B cell (primary cell): ENCODE measurements around the gene QRFPR. TPM values are rescaled to one million over a fixed set of nuclear protein-coding genes. Genes with fewer than 3 reads are reported as not detected.

ENCODE experiments used
- ATAC-seq: fragments of 200-7000 bp; cut with Tn5 transposase; one replicate; pipeline ENCODE4 v1.10.0; 2021; ENCODE audit warnings: low read depth, mild to moderate bottlenecking, moderate number of reproducible peaks, moderate library complexity
- CTCF ChIA-PET: fragments of 350-600 bp; sonication (Branson Sonifier 250); formaldehyde crosslinking; loops from one replicate; lab custom pipeline; 2021; ENCODE audit warnings: antibody characterized with exemption, inconsistent platforms; lab: Charles Lee
- POLR2A ChIA-PET: fragments of 350-600 bp; sonication (Branson Sonifier 250); formaldehyde crosslinking; loops from one replicate; lab custom pipeline; 2021; ENCODE audit warnings: antibody characterized with exemption; lab: Charles Lee
- DNase-seq: peaks from one replicate; pipeline ENCODE4 v3.0.0; 2013
- H2AFZ ChIP-seq: 2 replicates; pipeline ENCODE4 v1.6.1; 2012; ENCODE audit warnings: mild to moderate bottlenecking, low read depth, low read length; ENCODE audit not compliant: insufficient read depth, poor library complexity, severe bottlenecking
- H3K27ac ChIP-seq, 2 donors: 1 replicate in 1 of 2; 2 replicates in 1 of 2; pipeline ENCODE4 v1.5.1; 2012 to 2013; ENCODE audit warnings: low read length in 2 of 2, mild to moderate bottlenecking in 2 of 2, moderate library complexity in 1 of 2
- H3K27me3 ChIP-seq, 4 experiments: fragments of 200-600 bp in 1 of 4; sonication (generic) in 1 of 4; replicated peaks in 1 of 4; 1 replicate in 2 of 4; 2 replicates in 2 of 4; pipeline versions ENCODE4 v1.6.1 to v1.7.0; 2013 to 2016; ENCODE audit warnings: low read length in 3 of 4, mild to moderate bottlenecking in 2 of 4, mixed read lengths in 1 of 4, moderate library complexity in 1 of 4; ENCODE audit not compliant: insufficient read depth in 4 of 4, control insufficient read depth in 3 of 4; ENCODE audit errors: control extremely low read depth in 1 of 4
- H3K36me3 ChIP-seq, 2 experiments: replicated peaks in 1 of 2; 1 replicate in 1 of 2; 2 replicates in 1 of 2; pipeline versions ENCODE4 v1.6.1 to v1.7.1; 2013; ENCODE audit warnings: low read length in 1 of 2; ENCODE audit not compliant: insufficient read depth in 2 of 2, control insufficient read depth in 1 of 2; ENCODE audit errors: control extremely low read depth in 1 of 2, extremely low read depth in 1 of 2
- H3K4me1 ChIP-seq, 2 donors: fragments of 200-600 bp in 1 of 2; sonication (generic) in 1 of 2; 1 replicate in 1 of 2; 2 replicates in 1 of 2; pipeline versions ENCODE4 v1.5.1 to v1.6.1; 2013 to 2017; ENCODE audit warnings: low read length in 2 of 2; ENCODE audit not compliant: control insufficient read depth in 2 of 2, insufficient read depth in 2 of 2
- H3K4me2 ChIP-seq: replicated peaks from 2 replicates; pipeline ENCODE3; 2012; ENCODE audit warnings: mild to moderate bottlenecking, low read depth, low read length; ENCODE audit not compliant: poor library complexity, severe bottlenecking
- H3K4me3 ChIP-seq, 5 experiments: fragments of 200-600 bp in 1 of 5; sonication (generic) in 1 of 5; 1 replicate in 3 of 5; 2 replicates in 2 of 5; pipeline versions ENCODE4 v1.5.1 to v1.7.0; 2011 to 2016; ENCODE audit warnings: low read length in 4 of 5, mild to moderate bottlenecking in 4 of 5, low read depth in 2 of 5, control low read depth in 1 of 5, moderate library complexity in 1 of 5; ENCODE audit not compliant: insufficient read depth in 1 of 5; ENCODE audit errors: control extremely low read depth in 1 of 5, extremely low read depth in 1 of 5
- H3K79me2 ChIP-seq: fragments of 200-600 bp; sonication (generic); one replicate; pipeline ENCODE4 v1.6.0; 2016; ENCODE audit warnings: low read length; ENCODE audit not compliant: control insufficient read depth, insufficient read depth
- H3K9ac ChIP-seq: fragments of 200-600 bp; sonication (generic); 2 replicates; pipeline ENCODE4 v1.6.1; 2017; ENCODE audit warnings: mild to moderate bottlenecking, low read length, moderate library complexity
- H3K9me3 ChIP-seq, 3 donors: one replicate each; pipeline versions ENCODE4 v1.6.1 to v1.7.1; 2013; ENCODE audit warnings: low read length in 2 of 3; ENCODE audit not compliant: control insufficient read depth in 2 of 3, insufficient read depth in 1 of 3; ENCODE audit errors: control extremely low read depth in 1 of 3
- H4K20me1 ChIP-seq: 2 replicates; pipeline ENCODE4 v1.6.0; 2012; ENCODE audit warnings: mild to moderate bottlenecking, low read length; ENCODE audit not compliant: insufficient read depth, control insufficient read depth, poor library complexity, severe bottlenecking
- H3K27ac Mint-ChIP-seq: one replicate; pipeline ENCODE4 v1.8.0; 2021; ENCODE audit warnings: mixed read lengths
- H3K27me3 Mint-ChIP-seq: one replicate; pipeline ENCODE4 v1.8.0; 2021; ENCODE audit warnings: mixed read lengths
- H3K4me1 Mint-ChIP-seq: one replicate; pipeline ENCODE4 v1.8.0; 2021; ENCODE audit warnings: mixed read lengths
- H3K4me3 Mint-ChIP-seq: one replicate; pipeline ENCODE4 v1.8.0; 2021; ENCODE audit warnings: mixed read lengths
- H3K9me3 Mint-ChIP-seq: one replicate; pipeline ENCODE4 v1.8.0; 2022; ENCODE audit warnings: mixed read lengths; ENCODE audit not compliant: insufficient read depth
- EZH2 ChIP-seq: IDR thresholded peaks from 2 replicates; pipeline ENCODE4 v1.6.1; 2012; ENCODE audit warnings: borderline replicate concordance, low read depth, mild to moderate bottlenecking, moderate library complexity, low read length; ENCODE audit not compliant: insufficient read depth, poor library complexity, severe bottlenecking
- WGBS: methylation state at CpG from one replicate; pipeline ENCODE4 v1.1.5; 2013; ENCODE audit warnings: missing lambda C conversion rate; ENCODE audit not compliant: insufficient coverage; 5-methylcytosine and 5-hydroxymethylcytosine counted together
- intact Hi-C: fragments of 100-400 bp; cut with micrococcal nuclease; formaldehyde crosslinking; loops from one replicate; pipeline ENCODE4 v1.10.0; 2022
- polyA plus RNA-seq: library from polyadenylated mRNA; depleted of rRNA; stranded (reverse); fragments of >200 nt; gene quantifications from 2 replicates; pipeline ENCODE4 v1.2.3, GENCODE V29; 2012
- total RNA-seq, 2 donors: library from RNA; stranded (reverse); fragments of 120-200 nt in 1 of 2; gene quantifications; 1 replicate in 1 of 2; 2 replicates in 1 of 2; pipeline versions ENCODE4 v1.2.3 to v1.2.4, GENCODE V29; 2013 to 2022
- TF ChIP-seq, protein P1 (sequence below): fragments of 200-600 bp; IDR thresholded peaks from one replicate; pipeline ENCODE4 v1.8.0; 2022; ENCODE audit warnings: antibody characterized with exemption, mild to moderate bottlenecking

QRFPR gene
- total and polyA plus RNA-seq, 2 donors (not counting 1 experiment from before 2014, with no cell fraction given) = not detected

DNA sequence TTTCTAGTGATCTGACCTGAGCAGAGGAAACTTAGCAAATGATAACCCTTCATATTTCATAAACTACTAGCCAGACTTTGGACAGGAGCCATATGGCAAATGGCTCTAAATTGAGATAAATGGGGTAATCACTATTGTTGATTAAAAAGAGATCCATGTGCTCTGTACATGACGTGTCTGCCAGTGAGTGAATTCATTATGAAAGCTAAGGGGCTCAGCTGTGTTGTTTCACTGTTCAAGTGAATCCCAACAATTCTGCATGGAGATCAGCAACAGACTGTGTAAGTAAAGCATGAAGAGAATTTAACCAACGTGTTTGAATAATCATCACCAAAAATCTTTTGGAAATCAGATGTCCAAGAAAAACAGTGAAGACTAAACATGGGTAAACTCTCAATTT, 9.5 kb upstream of the QRFPR start:
- H3K4me1 ChIP-seq = no peaks in the 10 kb centered on the region
- H3K4me3 ChIP-seq = no peak overlapping the region
- no peaks in the 10 kb centered on the region for H3K4me1 Mint-ChIP-seq
- H3K9ac ChIP-seq = no peak overlapping the region
- no peaks in the 10 kb centered on the region for H3K9me3 ChIP-seq
- ChIA-PET CTCF (no interaction called here), POLR2A (no interaction called here)
- intact Hi-C loops = no loop called here
- H3K4me3 Mint-ChIP-seq = no peak overlapping the region
- no peak overlapping the region for H3K27ac Mint-ChIP-seq
- no peaks in the 10 kb centered on the region for H3K36me3 ChIP-seq
- DNase-seq (no peak), ATAC-seq (no peak)
- H3K4me2 ChIP-seq = no peak overlapping the region
- H3K9me3 Mint-ChIP-seq = no peaks in the 10 kb centered on the region
- whole genome bisulfite sequencing = 100% methylated on average over 1 of the region's 2 CpGs
- H3K79me2 ChIP-seq = no peaks in the 10 kb centered on the region
- TF ChIP-seq EZH2 = no peak
- TF ChIP-seq, protein P1, sequence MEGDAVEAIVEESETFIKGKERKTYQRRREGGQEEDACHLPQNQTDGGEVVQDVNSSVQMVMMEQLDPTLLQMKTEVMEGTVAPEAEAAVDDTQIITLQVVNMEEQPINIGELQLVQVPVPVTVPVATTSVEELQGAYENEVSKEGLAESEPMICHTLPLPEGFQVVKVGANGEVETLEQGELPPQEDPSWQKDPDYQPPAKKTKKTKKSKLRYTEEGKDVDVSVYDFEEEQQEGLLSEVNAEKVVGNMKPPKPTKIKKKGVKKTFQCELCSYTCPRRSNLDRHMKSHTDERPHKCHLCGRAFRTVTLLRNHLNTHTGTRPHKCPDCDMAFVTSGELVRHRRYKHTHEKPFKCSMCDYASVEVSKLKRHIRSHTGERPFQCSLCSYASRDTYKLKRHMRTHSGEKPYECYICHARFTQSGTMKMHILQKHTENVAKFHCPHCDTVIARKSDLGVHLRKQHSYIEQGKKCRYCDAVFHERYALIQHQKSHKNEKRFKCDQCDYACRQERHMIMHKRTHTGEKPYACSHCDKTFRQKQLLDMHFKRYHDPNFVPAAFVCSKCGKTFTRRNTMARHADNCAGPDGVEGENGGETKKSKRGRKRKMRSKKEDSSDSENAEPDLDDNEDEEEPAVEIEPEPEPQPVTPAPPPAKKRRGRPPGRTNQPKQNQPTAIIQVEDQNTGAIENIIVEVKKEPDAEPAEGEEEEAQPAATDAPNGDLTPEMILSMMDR = no peak
- no peak overlapping the region for H2AFZ ChIP-seq
- H3K27ac ChIP-seq = no peak overlapping the region
- no peaks in the 10 kb centered on the region for H3K27me3 ChIP-seq
- H4K20me1 ChIP-seq = no peaks in the 10 kb centered on the region
- H3K27me3 Mint-ChIP-seq = peaks cover 15% of the 10 kb centered on the region

DNA sequence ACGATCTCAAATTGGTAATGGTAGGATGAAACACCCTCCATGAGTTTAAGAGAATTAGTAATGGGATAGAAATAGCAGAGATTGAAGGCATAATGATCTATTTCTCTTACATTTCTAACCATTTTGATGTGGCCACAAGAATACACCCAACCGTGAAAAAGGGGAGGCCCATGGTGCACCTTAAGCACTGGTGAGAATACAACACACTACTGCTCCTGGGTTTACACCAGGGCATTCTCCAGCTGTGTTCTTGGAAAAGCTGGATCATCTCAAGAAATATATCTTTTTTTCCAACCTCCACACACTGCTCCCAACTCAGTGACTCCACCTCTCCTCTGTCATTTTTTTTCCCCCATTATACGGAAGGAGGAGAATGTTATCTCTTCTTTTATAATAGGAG, 1.5 kb downstream of the QRFPR start:
- Histone ChIP-seq H3K9ac (no peak overlapping the region), H3K4me2 (no peak overlapping the region), H3K79me2 (no peaks in the 10 kb centered on the region), H3K27me3 (peaks cover 0 to 18% (median 10%) of the 10 kb centered on the region in 4 experiments), H3K9me3 (peaks cover 0 to 11% (median 0%) of the 10 kb centered on the region in 3 donors), H3K4me1 (no peaks in the 10 kb centered on the region), H2AFZ (no peak overlapping the region), H3K27ac (no peak overlapping the region), H3K4me3 (no peak overlapping the region), H4K20me1 (no peaks in the 10 kb centered on the region), H3K36me3 (no peaks in the 10 kb centered on the region)
- Mint-ChIP-seq H3K9me3 (no peaks in the 10 kb centered on the region), H3K27ac (no peak overlapping the region), H3K4me1 (no peaks in the 10 kb centered on the region), H3K4me3 (no peak overlapping the region), H3K27me3 (peaks cover 49% of the 10 kb centered on the region)
- POLR2A ChIA-PET = no interaction called here
- DNase-seq (no peak), ATAC-seq (no peak)
- CTCF ChIA-PET = interaction anchor here (1.5 kb wide), 1 partner anchor 9 kb away, joined by 4 read pairs; no protein-coding TSS in a partner anchor
- TF ChIP-seq EZH2 = no peak
- TF ChIP-seq, protein P1 = no peak
- no CpG with 5 or more reads among the region's 3 CpGs for WGBS
- intact Hi-C loops = no loop called here
